ENCODE data around the gene GATA5.

Gene GATA5

DNA sequence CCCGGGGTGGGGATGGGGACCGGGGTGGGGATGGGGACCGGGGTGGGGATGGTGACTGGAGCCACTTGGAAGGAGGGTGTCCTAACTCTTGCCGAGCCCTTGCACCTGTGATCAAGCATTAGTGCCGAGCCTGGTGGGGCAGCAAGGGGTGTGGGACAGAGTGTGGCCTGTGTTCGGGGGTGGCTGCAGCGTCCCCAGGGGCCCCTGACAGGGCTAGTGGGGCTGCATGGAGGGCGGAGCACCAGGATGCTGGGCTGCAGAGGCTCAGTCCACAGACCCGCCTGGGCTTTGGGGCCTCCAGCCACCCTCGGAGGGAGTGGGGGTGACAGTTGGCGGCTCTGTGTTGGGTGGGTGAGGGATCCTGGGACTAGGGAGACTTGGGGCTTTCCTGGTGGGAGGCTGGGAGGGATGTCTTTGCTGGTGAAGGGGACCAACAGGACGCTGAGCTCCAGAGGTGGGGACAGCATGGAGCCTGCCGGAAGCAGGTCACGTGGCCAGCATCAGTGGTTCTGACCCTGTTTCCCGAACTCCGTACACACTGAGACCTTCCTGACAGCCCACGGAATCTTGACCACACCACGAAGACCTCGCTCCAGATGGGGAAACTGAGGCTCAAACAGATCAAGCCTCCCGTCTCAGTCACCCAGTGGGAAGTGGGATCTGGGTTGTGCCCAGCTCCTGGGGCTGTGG, 53.0 kb downstream of the GATA5 start:
- Histone ChIP-seq H2AFZ (ENCODE audit: low read depth, low read length, severe bottlenecking) (no peak overlapping the region), H3F3A (ENCODE audit: insufficient read depth) (no peaks in the 10 kb centered on the region), H3K9me2 (replicated peaks; ENCODE audit: insufficient read depth, low read length) (no peaks in the 10 kb centered on the region), H3K4me3 (ENCODE audit: insufficient read depth, low read length, poor library complexity, severe bottlenecking) (no peak overlapping the region), H3K27me3 (ENCODE audit: low read length) (no peaks in the 10 kb centered on the region), H3K79me2 (ENCODE audit: insufficient read depth, low read length) (no peaks in the 10 kb centered on the region), H3K36me3 (ENCODE audit: low read length) (no peaks in the 10 kb centered on the region), H3K4me2 (ENCODE audit: low read depth, low read length, poor library complexity, severe bottlenecking) (no peak overlapping the region), H3K9ac (ENCODE audit: low read length) (no peak overlapping the region), H3K9me3 (ENCODE audit: insufficient read depth, low read length) (no peaks in the 10 kb centered on the region), H4K20me1 (ENCODE audit: low read depth, low read length) (no peaks in the 10 kb centered on the region), H3K27ac (ENCODE audit: low read depth, low read length) (no peak overlapping the region)
- TF ChIP-seq, protein P1, sequence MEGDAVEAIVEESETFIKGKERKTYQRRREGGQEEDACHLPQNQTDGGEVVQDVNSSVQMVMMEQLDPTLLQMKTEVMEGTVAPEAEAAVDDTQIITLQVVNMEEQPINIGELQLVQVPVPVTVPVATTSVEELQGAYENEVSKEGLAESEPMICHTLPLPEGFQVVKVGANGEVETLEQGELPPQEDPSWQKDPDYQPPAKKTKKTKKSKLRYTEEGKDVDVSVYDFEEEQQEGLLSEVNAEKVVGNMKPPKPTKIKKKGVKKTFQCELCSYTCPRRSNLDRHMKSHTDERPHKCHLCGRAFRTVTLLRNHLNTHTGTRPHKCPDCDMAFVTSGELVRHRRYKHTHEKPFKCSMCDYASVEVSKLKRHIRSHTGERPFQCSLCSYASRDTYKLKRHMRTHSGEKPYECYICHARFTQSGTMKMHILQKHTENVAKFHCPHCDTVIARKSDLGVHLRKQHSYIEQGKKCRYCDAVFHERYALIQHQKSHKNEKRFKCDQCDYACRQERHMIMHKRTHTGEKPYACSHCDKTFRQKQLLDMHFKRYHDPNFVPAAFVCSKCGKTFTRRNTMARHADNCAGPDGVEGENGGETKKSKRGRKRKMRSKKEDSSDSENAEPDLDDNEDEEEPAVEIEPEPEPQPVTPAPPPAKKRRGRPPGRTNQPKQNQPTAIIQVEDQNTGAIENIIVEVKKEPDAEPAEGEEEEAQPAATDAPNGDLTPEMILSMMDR (IDR thresholded peaks at IDR 0.05; ENCODE audit: insufficient read depth, low read length, poor library complexity, severe bottlenecking), result no peak
- no peak for TF ChIP-seq EZH2phosphoT487 (conservative IDR thresholded peaks at IDR 0.05; ENCODE audit: low read length)

DNA sequence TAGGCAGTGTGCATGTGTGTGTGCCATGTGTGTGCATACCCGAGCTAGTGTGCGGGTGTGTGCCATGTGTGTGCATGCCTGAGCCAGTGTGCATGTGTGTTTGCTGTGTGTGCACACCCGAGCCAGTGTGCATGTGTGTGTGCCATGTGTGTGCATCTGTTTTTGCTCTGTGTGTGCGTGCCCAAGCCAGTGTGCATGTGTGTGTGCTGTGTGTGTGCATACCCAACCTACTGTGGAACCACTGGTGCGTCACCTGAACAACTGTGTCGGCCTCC, 54.1 kb downstream of the GATA5 start:
- H2AFZ ChIP-seq (ENCODE audit: low read depth, low read length, severe bottlenecking), result no peak overlapping the region
- no peak overlapping the region for H3K4me2 ChIP-seq (ENCODE audit: low read depth, low read length, poor library complexity, severe bottlenecking)
- H3K36me3 ChIP-seq (ENCODE audit: low read length), result no peaks in the 10 kb centered on the region
- no peak overlapping the region for H3K27ac ChIP-seq (ENCODE audit: low read depth, low read length)
- TF ChIP-seq EZH2phosphoT487 (conservative IDR thresholded peaks at IDR 0.05; ENCODE audit: low read length), result no peak
- TF ChIP-seq, protein P1 (IDR thresholded peaks at IDR 0.05; ENCODE audit: insufficient read depth, low read length, poor library complexity, severe bottlenecking), result no peak
- no peaks in the 10 kb centered on the region for H3F3A ChIP-seq (ENCODE audit: insufficient read depth)
- no peaks in the 10 kb centered on the region for H4K20me1 ChIP-seq (ENCODE audit: low read depth, low read length)
- no peaks in the 10 kb centered on the region for H3K79me2 ChIP-seq (ENCODE audit: insufficient read depth, low read length)
- H3K4me3 ChIP-seq (ENCODE audit: insufficient read depth, low read length, poor library complexity, severe bottlenecking), result no peak overlapping the region
- H3K27me3 ChIP-seq (ENCODE audit: low read length), result no peaks in the 10 kb centered on the region
- no peaks in the 10 kb centered on the region for H3K9me2 ChIP-seq (replicated peaks; ENCODE audit: insufficient read depth, low read length)
- H3K9ac ChIP-seq (ENCODE audit: low read length), result no peak overlapping the region
- no peaks in the 10 kb centered on the region for H3K9me3 ChIP-seq (ENCODE audit: insufficient read depth, low read length)

DNA sequence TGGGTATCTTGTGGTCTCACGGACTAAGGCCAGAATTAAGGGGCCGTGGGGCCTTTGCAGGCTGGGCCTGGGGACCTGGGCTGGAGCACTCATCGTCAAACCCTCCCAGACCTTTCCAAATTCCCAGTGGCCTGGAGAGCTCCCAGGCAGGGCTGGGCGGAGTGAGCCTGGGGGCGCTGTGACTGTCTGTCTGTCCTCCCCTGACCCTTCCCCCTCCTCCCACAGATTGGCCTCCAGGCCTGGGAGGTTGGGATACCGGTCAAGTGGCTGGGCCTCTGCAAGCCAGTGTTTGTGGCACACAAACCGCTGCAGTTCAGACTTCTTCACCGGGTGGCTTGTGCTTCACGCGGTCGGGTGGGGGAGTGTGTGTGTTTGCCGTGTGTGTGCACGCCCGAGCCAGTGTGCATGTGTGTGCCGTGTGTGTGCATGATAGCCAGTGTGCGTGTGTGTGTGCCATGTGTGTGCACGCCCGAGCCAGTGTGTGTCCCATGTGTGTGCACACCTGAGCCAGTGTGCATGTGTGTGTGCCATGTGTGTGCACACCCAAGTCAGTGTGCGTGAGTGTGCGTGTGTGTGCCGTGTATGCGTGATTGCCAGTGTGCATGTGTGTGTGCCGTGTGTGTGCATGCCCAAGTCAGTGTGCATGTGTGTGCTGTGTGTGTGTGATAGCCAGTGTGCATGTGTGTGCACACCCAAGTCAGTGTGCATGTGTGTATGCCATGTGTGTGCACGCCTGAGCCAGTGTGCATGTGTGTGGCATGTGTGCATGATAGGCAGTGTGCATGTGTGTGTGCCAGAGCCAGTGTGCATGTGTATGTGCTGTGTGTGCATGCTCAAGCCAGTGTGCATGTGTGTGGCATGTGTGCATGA, 54.7 kb downstream of the GATA5 start:
- H2AFZ ChIP-seq (ENCODE audit: low read depth, low read length, severe bottlenecking), result no peak overlapping the region
- H3K9ac ChIP-seq (ENCODE audit: low read length), result no peak overlapping the region
- H3K4me2 ChIP-seq (ENCODE audit: low read depth, low read length, poor library complexity, severe bottlenecking), result no peak overlapping the region
- no peaks in the 10 kb centered on the region for H3K36me3 ChIP-seq (ENCODE audit: low read length)
- H3K9me2 ChIP-seq (replicated peaks; ENCODE audit: insufficient read depth, low read length), result no peaks in the 10 kb centered on the region
- H3K4me3 ChIP-seq (ENCODE audit: insufficient read depth, low read length, poor library complexity, severe bottlenecking), result no peak overlapping the region
- no peaks in the 10 kb centered on the region for H3K27me3 ChIP-seq (ENCODE audit: low read length)
- H3K27ac ChIP-seq (ENCODE audit: low read depth, low read length), result no peak overlapping the region
- TF ChIP-seq, protein P1 (IDR thresholded peaks at IDR 0.05; ENCODE audit: insufficient read depth, low read length, poor library complexity, severe bottlenecking), result no peak
- TF ChIP-seq EZH2phosphoT487 (conservative IDR thresholded peaks at IDR 0.05; ENCODE audit: low read length), result no peak
- no peaks in the 10 kb centered on the region for H4K20me1 ChIP-seq (ENCODE audit: low read depth, low read length)
- H3K9me3 ChIP-seq (ENCODE audit: insufficient read depth, low read length), result no peaks in the 10 kb centered on the region
- no peaks in the 10 kb centered on the region for H3K79me2 ChIP-seq (ENCODE audit: insufficient read depth, low read length)
- no peaks in the 10 kb centered on the region for H3F3A ChIP-seq (ENCODE audit: insufficient read depth)

All from SU-DHL-6 (cell line).